NCI-H69 (cell line): ENCODE data around the gene IER5.
A peak's percentile ranks its signal among the peaks of the same experiment; 100 is the strongest.

ENCODE experiments used
- DNase-seq: peaks from one replicate; lab custom pipeline; 2025; lab: John Stamatoyannopoulos, UW

Gene IER5

GRCh38 chr1:181077576-181078242 is 10.8 kb upstream of the IER5 start:
- peak; percentile 77 for DNase-seq

DNA sequence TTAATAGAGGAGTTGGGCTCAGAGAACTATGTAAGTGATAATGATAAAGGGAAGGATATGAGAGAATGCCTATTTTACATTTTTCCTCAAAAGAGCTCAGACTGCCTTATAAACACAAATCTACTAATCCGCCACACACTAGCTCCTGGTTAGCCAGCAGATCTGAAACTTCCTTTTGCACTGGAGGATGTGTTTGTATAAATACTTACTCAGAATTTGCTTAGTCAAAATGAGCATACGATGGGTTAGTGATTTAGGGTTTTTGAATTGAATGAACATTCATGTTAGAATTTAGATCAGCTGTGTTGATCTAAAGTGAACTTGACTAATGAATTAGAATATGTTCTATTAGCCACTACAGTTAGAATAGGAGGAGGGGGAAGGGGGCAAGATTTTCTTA is 9.1 kb upstream of the IER5 start:
- no peak for DNase-seq

DNA sequence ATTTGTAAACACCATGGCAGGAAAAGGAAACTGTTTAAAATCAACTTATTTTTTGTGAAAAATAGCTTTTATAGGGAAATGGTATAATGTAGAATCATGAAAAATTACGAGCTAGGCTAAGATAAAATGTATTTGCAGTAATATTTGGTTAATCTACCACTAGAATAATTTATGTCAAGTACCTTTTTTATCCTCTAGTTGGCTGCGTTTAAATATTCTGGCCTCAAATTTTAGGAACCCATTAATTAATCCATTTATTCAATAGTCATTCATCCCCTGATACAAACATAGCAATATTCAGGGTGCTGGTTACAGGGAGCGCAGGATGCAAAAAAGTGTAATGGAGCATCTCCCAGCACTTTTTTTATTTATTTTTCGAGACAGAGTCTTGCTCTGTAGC is 8.6 kb upstream of the IER5 start:
- no peak for DNase-seq

- peak; percentile 18 for DNase-seq
Measured at GRCh38 chr1:181080556-181080955, 7.9 kb upstream of the IER5 start.

GRCh38 chr1:181081395-181081794 is 7.1 kb upstream of the IER5 start:
- peak; percentile 97 for DNase-seq

DNA sequence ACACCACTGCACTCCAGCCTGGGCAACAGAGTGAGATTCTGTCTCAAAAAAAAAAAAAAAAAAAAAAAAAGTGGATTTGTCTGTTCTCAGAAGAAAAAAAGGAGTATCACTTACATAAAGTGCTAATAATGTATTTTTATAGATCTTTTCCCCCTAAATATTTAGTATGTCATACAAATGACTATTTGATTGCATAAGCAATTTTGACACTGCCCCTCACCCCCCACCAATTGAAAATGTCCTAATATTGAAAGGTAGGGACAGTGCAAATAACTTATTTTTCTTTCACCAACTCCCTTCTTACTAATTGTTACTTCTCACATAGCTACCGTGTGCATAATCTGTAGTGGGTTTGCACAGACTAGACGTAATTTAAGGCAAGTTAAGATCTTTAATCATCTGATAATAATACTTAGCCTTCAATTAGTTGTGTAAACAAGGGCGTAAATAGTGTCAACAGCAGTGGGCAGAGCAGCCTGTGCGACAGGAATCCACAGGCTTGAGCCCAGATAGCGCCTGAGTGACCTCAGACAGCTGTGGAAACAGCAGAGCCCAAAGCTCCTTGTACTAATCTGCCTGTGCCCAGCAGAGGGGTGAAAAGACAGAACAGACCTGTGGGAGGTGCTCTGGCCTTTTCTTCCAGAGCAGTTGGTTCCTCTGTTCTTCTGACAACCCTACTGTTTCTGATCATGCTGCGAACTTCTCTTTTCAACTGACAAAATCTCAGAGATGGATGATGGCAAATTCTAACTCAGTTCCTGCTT is 4.5 kb upstream of the IER5 start:
- DNase-seq = peak; percentile 99

GRCh38 chr1:181084606-181084969 is 3.9 kb upstream of the IER5 start:
- DNase-seq = no peak

- no peak for DNase-seq
Measured at GRCh38 chr1:181086091-181086490, 2.4 kb upstream of the IER5 start.

- no peak for DNase-seq
Measured at GRCh38 chr1:181086926-181087325, 1.6 kb upstream of the IER5 start.

- peak; percentile 65 for DNase-seq
Measured at GRCh38 chr1:181087400-181087901, 1.0 kb upstream of the IER5 start.

DNA sequence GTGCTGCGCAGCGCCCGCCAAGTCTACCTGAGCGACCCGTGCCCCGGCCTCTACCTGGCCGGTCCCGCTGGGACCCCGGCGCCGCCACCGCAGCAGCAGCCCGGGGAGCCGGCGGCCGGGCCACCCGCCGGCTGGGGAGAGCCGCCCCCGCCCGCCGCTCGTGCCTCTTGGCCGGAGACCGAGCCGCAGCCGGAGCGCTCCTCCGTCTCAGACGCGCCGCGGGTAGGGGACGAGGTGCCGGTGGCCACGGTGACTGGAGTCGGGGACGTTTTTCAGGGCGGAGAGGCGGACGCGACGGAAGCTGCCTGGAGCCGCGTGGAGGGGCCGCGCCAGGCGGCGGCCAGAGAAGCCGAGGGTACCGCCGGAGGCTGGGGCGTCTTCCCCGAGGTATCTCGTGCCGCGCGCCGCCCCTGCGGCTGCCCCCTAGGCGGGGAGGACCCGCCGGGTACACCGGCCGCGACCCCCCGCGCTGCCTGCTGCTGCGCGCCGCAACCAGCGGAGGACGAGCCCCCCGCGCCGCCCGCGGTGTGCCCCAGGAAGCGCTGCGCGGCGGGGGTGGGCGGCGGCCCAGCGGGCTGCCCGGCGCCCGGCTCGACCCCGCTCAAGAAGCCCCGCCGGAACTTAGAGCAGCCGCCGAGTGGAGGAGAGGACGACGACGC is 646 bp downstream of the IER5 start:
- peak; percentile 85 for DNase-seq

GRCh38 chr1:181089676-181090544 is 1.4 kb downstream of the IER5 start:
- DNase-seq = peak; percentile 85

- peak; percentile 58 for DNase-seq
Measured at GRCh38 chr1:181090641-181091126, 2.2 kb downstream of the IER5 start.

DNA sequence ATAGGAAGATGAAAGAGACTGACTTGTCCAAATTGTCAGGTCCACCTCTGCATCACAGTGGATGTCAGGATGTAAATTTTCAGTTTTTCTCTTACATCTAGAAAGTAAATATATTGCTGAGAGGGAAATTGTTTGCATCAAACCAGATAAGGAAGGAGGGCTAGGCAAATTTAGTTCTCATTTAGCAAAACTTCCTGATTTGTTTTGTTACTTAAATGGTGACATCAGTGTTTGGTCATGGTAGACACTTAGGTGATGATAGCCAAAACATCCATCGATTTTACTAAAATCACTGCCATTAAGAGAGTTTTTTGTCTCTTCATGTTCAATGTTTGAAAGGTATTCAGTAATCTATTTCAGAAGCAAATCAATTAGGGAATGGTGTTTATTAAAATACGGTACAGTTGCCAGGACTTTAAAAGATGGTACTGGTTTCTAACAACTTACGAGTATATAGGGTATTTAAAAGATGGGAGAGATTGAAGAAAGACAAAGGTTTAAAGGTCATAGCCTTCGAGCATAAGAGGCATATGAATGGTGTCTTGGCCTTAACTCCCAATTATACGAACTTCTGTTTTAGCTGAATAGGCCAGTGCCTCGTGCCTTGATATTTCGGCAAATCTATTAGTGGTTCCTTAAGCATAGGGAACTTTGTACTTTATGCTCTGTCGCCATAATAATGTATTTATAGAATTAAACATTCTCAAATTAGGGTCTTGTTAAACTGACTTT is 3.0 kb downstream of the IER5 start:
- no peak for DNase-seq

DNA sequence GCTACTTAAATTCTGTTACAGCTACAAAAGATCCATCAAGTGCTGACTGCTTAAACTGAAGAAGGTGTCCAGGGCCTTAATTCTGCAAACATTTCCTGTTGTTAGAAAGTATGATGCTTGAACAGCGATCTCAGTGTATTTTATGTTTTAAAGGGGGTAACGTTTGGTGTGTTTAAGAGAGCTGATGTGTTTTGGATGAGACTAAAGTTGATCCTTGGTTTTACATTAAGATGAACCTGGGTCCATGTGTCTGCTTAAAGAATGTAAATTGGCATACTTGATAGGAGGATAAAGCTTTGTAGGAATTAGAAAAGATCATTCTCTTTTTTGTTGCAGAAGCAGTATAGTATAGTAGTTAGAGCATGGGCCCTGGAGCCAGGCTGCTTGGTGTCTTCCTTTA is 3.6 kb downstream of the IER5 start:
- no peak for DNase-seq

DNA sequence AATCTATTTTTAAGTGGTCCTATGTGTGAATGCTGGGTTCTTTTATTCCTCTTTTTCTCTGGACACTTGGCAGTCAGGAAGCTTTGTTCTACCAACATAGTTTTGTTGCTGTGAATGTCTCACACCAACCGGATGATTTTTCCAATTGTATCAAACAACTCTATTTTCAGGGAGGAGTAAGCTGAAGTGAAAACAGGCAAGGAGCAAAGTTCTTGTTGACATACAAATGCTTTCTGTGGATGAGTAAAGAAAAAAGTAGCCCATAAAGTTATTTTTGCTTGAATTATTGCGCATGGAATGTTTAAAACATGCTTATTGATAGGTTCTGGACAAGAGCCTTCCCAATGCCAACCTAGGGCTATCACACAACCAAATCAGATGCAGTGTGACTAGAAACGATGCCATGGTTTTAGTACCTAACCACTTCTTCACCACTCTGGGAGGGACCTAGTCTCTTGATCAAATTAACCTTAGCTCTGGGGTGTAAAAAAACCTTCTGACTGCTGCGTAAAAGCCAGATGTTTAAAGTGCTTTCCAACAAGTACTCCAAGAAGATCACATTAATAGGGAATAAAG is 4.5 kb downstream of the IER5 start:
- DNase-seq = no peak

GRCh38 chr1:181094416-181095212 is 6.1 kb downstream of the IER5 start:
- peak; percentile 74 for DNase-seq

GRCh38 chr1:181095260-181095659 is 6.8 kb downstream of the IER5 start:
- DNase-seq = no peak

DNA sequence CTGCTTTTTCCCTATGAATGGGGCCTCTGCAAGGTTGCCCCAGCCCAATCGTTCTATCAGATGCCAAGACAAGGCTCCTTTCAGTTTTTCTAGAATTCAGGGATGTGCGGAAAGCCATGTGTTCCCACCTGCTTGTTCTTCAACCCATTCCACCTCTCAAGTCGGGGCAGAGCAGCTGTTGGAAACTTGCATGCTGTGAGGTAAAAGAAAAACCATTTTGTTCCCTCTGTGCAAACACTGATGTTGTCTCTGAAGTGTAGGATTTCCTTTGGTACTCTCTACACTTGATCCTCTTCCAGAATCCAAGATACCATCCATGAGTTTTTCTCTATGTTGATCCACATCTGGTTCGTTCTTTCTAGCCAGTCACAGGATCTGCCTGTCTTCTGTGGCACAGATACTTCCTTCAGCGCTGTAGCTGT is 7.3 kb downstream of the IER5 start:
- peak; percentile 80 for DNase-seq

- DNase-seq = peak; percentile 90
Measured at GRCh38 chr1:181097242-181097641, 8.7 kb downstream of the IER5 start.
